ENCODE results near the gene PARD6B.
"Not testable (repeated sequence)": the region's sequence is repeated elsewhere in the genome, so short reads cannot be mapped to it uniquely, and the experiment has no call there.

The PARD6B gene

GRCh38 chr20:50778994-50779393, 47.6 kb downstream of the PARD6B start:
- not testable (repeated sequence) for DNase-seq

- no peak for DNase-seq
These were observed 52.0 kb downstream of the PARD6B start for GRCh38 chr20:50783390-50783789.

- no peak for DNase-seq
These were observed 52.5 kb downstream of the PARD6B start for GRCh38 chr20:50783903-50784302.

GRCh38 chr20:50784464-50784863, 53.1 kb downstream of the PARD6B start:
- DNase-seq = no peak

- no peak for DNase-seq
These were observed 55.3 kb downstream of the PARD6B start for GRCh38 chr20:50786703-50787102.

GRCh38 chr20:50787181-50787580, 55.8 kb downstream of the PARD6B start:
- DNase-seq = no peak

- DNase-seq = peak; percentile 76
These were observed 56.9 kb downstream of the PARD6B start for GRCh38 chr20:50788045-50788991.

GRCh38 chr20:50789968-50790650, 58.7 kb downstream of the PARD6B start:
- no peak for DNase-seq

- DNase-seq = peak; percentile 93
These were observed 59.4 kb downstream of the PARD6B start for GRCh38 chr20:50790651-50791277.

GRCh38 chr20:50792708-50793574, 61.6 kb downstream of the PARD6B start:
- DNase-seq = no peak

- DNase-seq = not testable (repeated sequence)
These were observed 62.2 kb downstream of the PARD6B start for GRCh38 chr20:50793575-50794016.

- DNase-seq = no peak
These were observed 62.9 kb downstream of the PARD6B start for GRCh38 chr20:50794181-50794845.

GRCh38 chr20:50794846-50795634, 63.7 kb downstream of the PARD6B start, which contains the start of gene BCAS4:
Gene BCAS4, plus strand, starts transcription at chr20:50795061. Its CDS starts 23 bp downstream, at chr20:50795084.
- peak; percentile 77 for DNase-seq

- DNase-seq = no peak
These were observed 65.8 kb downstream of the PARD6B start for GRCh38 chr20:50797142-50797541.

GRCh38 chr20:50798650-50799049, 67.3 kb downstream of the PARD6B start:
- no peak for DNase-seq

GRCh38 chr20:50799176-50799889, 68.0 kb downstream of the PARD6B start:
- DNase-seq = no peak

GRCh38 chr20:50799890-50800550, 68.6 kb downstream of the PARD6B start:
- no peak for DNase-seq

GRCh38 chr20:50800986-50801746, 69.8 kb downstream of the PARD6B start:
- DNase-seq = not testable (repeated sequence)

- no peak for DNase-seq
These were observed 70.4 kb downstream of the PARD6B start for GRCh38 chr20:50801747-50802125.

Measured in fibroblast of skin of right quadriceps (primary cell).